Natural killer cell treated with Interleukin-12 subunit alpha and Interleukin-12 subunit beta and Interleukin-15 and Interleukin-18, amount 100 ng/mL, for 72 hours (primary cell): ENCODE measurements around the gene KLF3. TPM values are rescaled to one million over a fixed set of nuclear protein-coding genes. Genes with fewer than 3 reads are reported as not detected.
A peak's percentile ranks its signal among the peaks of the same experiment; 100 is the strongest.

Source experiments
- ATAC-seq, 2 donors: fragments of 150-1000 bp; cut with Tn5 transposase in 1 of 2; sonication (Bioruptor Pico), chemical (Tn5 transposase) in 1 of 2; 2 replicates each; pipeline ENCODE4 v1.10.0; 2021
- DNase-seq: peaks from one replicate; pipeline ENCODE4 v3.0.0; 2022; ENCODE audit warnings: low spot score
- H3K27ac Mint-ChIP-seq, 2 donors: 1 replicate in 1 of 2; 2 replicates in 1 of 2; pipeline ENCODE4 v1.8.0; 2022; ENCODE audit warnings: mixed read lengths in 2 of 2, mild to moderate bottlenecking in 1 of 2, moderate library complexity in 1 of 2
- H3K27me3 Mint-ChIP-seq, 2 donors: 1 replicate in 1 of 2; 2 replicates in 1 of 2; pipeline ENCODE4 v1.8.0; 2022; ENCODE audit warnings: mixed read lengths in 2 of 2
- H3K36me3 Mint-ChIP-seq: one replicate; pipeline ENCODE4 v1.8.0; 2022; ENCODE audit warnings: mixed read lengths
- H3K4me1 Mint-ChIP-seq, 2 donors: 1 replicate in 1 of 2; 2 replicates in 1 of 2; pipeline ENCODE4 v1.8.0; 2022; ENCODE audit warnings: low read depth in 2 of 2, mixed read lengths in 2 of 2, mild to moderate bottlenecking in 1 of 2
- H3K4me3 Mint-ChIP-seq: one replicate; pipeline ENCODE4 v1.8.0; 2022; ENCODE audit warnings: mixed read lengths
- H3K9me3 Mint-ChIP-seq: 2 replicates; pipeline ENCODE4 v1.8.0; 2022; ENCODE audit warnings: mixed read lengths
- total RNA-seq, 2 donors: library from RNA; stranded (reverse); gene quantifications; one replicate each; pipeline ENCODE4 v1.2.3, GENCODE V29; 2022

The KLF3 gene
- total RNA-seq, 2 donors from 2014 or later, result 68.6 to 68.9 TPM

- H3K9me3 Mint-ChIP-seq, result peaks cover 6% of the 10 kb centered on the region
- H3K4me1 Mint-ChIP-seq, result peaks cover 53 to 61% of the 10 kb centered on the region in 2 donors
- DNase-seq (peak; percentile 67), ATAC-seq (peak; percentile 58 to 62)
- peaks cover 14% of the 10 kb centered on the region for H3K36me3 Mint-ChIP-seq
- no peaks in the 10 kb centered on the region for H3K27me3 Mint-ChIP-seq
- H3K4me3 Mint-ChIP-seq, result peak overlapping the region; percentile 79
- peak overlapping the region; percentile 80 to 86 for H3K27ac Mint-ChIP-seq
Observed at GRCh38 chr4:38663090-38663800, 754 bp upstream of the KLF3 start.

- Mint-ChIP-seq H3K27ac (peak overlapping the region; percentile 93 to 97), H3K27me3 (no peaks in the 10 kb centered on the region), H3K9me3 (peaks cover 6% of the 10 kb centered on the region), H3K4me1 (peaks cover 49 to 57% of the 10 kb centered on the region in 2 donors), H3K36me3 (peaks cover 10% of the 10 kb centered on the region), H3K4me3 (peak overlapping the region; percentile 92)
- no peak for ATAC-seq
- DNase-seq, result no peak
Observed at GRCh38 chr4:38664706-38665401, 855 bp downstream of the KLF3 start.

GRCh38 chr4:38665551-38666411 is 1.8 kb downstream of the KLF3 start:
- ATAC-seq (no peak), DNase-seq (no peak)
- Mint-ChIP-seq H3K27me3 (no peaks in the 10 kb centered on the region), H3K9me3 (peaks cover 4% of the 10 kb centered on the region), H3K36me3 (peaks cover 10% of the 10 kb centered on the region), H3K27ac (peak overlapping the region; percentile 93 to 97), H3K4me3 (peak overlapping the region; percentile 92), H3K4me1 (peaks cover 49 to 64% of the 10 kb centered on the region in 2 donors)

- no peaks in the 10 kb centered on the region for H3K9me3 Mint-ChIP-seq
- peaks cover 5% of the 10 kb centered on the region for H3K36me3 Mint-ChIP-seq
- H3K4me1 Mint-ChIP-seq, result peaks cover 51 to 65% of the 10 kb centered on the region in 2 donors
- ATAC-seq (no peak), DNase-seq (no peak)
- H3K27me3 Mint-ChIP-seq, result no peaks in the 10 kb centered on the region
- H3K27ac Mint-ChIP-seq, result peak overlapping the region; percentile 93 to 97
- H3K4me3 Mint-ChIP-seq, result peak overlapping the region; percentile 92
Observed at GRCh38 chr4:38666766-38667084, 2.7 kb downstream of the KLF3 start.

- Mint-ChIP-seq H3K27me3 (no peaks in the 10 kb centered on the region), H3K27ac (peak overlapping the region; percentile 93 to 97), H3K36me3 (peaks cover 5% of the 10 kb centered on the region), H3K4me3 (peak overlapping the region; percentile 92), H3K9me3 (no peaks in the 10 kb centered on the region), H3K4me1 (peaks cover 51 to 65% of the 10 kb centered on the region in 2 donors)
- DNase-seq (peak; percentile 74), ATAC-seq (peak; percentile 42 to 59)
Observed at GRCh38 chr4:38667085-38667893, 3.3 kb downstream of the KLF3 start.

DNA sequence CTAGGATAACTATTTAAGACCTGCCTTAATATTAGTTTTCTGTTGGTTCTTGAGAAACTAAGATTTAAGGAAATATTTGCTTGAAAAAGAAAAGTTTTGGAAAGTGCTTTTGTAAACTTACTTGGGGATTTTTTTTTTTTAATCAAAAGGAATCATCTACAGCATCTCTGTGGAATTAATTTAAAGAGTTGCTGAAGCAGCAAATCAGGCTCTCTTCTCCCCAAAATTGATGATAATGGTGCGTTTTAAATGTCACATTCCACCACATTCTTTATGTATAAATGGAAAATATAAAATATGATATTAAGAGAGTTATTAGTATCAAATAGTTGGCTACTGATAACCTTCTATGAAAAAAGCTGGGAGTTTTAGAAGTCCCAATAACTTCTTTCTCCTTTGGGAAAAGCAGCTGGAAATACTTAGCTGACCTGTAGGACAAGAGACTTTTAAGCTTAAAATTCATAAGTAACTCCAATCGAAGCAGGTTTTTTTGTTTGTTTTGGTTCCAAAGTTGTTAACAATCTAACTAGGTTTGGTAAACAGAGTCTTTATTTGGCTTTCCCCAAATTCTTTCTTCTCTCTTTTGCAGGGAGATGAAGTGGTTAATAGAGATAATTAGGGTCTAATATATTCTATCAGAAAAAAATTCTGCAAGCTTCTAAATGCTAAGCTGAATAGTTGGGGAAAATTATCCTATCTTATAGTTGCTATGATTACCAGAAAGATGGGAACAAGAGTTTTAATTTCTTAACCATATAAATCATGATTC is 4.4 kb downstream of the KLF3 start:
- Mint-ChIP-seq H3K4me1 (peaks cover 59 to 72% of the 10 kb centered on the region in 2 donors), H3K9me3 (no peaks in the 10 kb centered on the region), H3K36me3 (peaks cover 5% of the 10 kb centered on the region), H3K27ac (peak overlapping the region; percentile 93 to 96), H3K4me3 (peak overlapping the region; percentile 74), H3K27me3 (no peaks in the 10 kb centered on the region)
- DNase-seq (no peak), ATAC-seq (no peak)

- Mint-ChIP-seq H3K36me3 (peaks cover 5% of the 10 kb centered on the region), H3K4me1 (peaks cover 67 to 80% of the 10 kb centered on the region in 2 donors), H3K27ac (peak overlapping the region; percentile 93 to 96), H3K4me3 (peak overlapping the region; percentile 74), H3K27me3 (no peaks in the 10 kb centered on the region), H3K9me3 (no peaks in the 10 kb centered on the region)
- ATAC-seq (no peak), DNase-seq (no peak)
Observed at GRCh38 chr4:38669208-38669607, 5.2 kb downstream of the KLF3 start.

DNA sequence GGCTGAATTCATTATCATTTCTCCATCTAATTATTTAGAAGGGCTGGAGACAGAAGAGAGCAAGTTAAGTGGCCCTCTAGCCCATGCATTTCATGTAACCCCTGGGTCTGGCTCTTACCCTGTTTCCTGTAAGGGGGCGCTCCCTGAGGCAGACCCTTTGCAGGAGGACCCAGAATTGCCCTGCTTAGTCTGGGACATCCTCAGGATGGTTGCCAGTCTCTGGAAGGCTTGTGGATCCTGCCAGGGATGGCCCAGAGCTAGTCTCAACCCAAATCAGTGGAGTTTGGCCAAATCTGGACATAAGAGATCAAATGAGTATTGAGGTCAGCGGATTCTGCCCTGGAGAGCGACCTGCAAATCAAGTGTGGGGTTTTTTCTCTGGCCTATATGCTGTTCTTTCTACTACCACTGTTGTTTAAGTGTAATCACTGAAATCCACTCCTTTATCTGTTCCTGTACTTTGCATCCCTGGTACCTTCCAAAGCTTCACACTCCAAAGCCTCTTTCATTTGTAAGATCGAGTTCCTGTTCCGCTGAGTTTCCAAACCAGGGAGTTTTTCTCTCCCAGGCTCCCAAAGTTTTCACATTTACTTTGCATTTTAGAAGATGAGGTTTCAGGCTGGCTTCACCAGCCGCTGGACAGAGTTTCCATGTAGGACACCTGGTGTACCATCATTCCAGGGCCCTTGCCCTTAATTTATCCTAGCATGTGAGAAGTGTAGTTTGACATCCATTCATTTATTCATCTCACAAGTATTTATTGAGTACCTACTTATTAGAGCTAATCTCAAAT is 6.3 kb downstream of the KLF3 start:
- peak overlapping the region; percentile 93 to 96 for H3K27ac Mint-ChIP-seq
- H3K4me1 Mint-ChIP-seq, result peaks cover 74 to 87% of the 10 kb centered on the region in 2 donors
- H3K36me3 Mint-ChIP-seq, result peaks cover 5% of the 10 kb centered on the region
- DNase-seq, result no peak
- no peak for ATAC-seq
- H3K4me3 Mint-ChIP-seq, result peak overlapping the region; percentile 81
- no peaks in the 10 kb centered on the region for H3K9me3 Mint-ChIP-seq
- no peaks in the 10 kb centered on the region for H3K27me3 Mint-ChIP-seq

- DNase-seq, result no peak
- H3K4me3 Mint-ChIP-seq, result peak overlapping the region; percentile 81
- H3K9me3 Mint-ChIP-seq, result no peaks in the 10 kb centered on the region
- H3K4me1 Mint-ChIP-seq, result peaks cover 76 to 86% of the 10 kb centered on the region in 2 donors
- peak overlapping the region; percentile 93 to 96 for H3K27ac Mint-ChIP-seq
- H3K36me3 Mint-ChIP-seq, result peaks cover 5% of the 10 kb centered on the region
- no peak for ATAC-seq
- no peaks in the 10 kb centered on the region for H3K27me3 Mint-ChIP-seq
Observed at GRCh38 chr4:38670939-38671591, 7.1 kb downstream of the KLF3 start.

DNA sequence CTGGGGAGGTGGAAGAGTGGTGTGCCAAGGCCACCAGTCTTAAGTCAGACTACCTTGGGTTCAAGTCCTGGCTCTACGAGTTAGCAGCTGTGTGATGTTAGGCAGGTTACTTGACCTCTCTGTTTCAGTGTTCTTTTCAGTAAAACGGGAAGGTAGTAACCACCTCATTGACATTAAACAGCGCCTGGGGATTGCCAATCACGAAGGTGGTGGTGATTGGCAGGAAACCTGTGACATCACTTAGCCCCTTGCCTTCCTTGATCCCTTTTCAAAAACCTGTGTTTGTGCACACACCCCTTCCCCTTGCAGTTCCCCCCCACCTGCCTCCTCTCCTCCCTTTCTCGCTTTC is 7.6 kb downstream of the KLF3 start:
- Mint-ChIP-seq H3K4me1 (peaks cover 75 to 81% of the 10 kb centered on the region in 2 donors), H3K4me3 (peak overlapping the region; percentile 81), H3K27me3 (no peaks in the 10 kb centered on the region), H3K36me3 (peaks cover 5% of the 10 kb centered on the region), H3K9me3 (no peaks in the 10 kb centered on the region), H3K27ac (peak overlapping the region; percentile 93 to 96)
- ATAC-seq, result no peak
- no peak for DNase-seq

GRCh38 chr4:38672074-38672396 is 8.0 kb downstream of the KLF3 start:
- no peaks in the 10 kb centered on the region for H3K27me3 Mint-ChIP-seq
- peaks cover 5% of the 10 kb centered on the region for H3K36me3 Mint-ChIP-seq
- H3K4me3 Mint-ChIP-seq, result peak overlapping the region; percentile 81
- DNase-seq (no peak), ATAC-seq (no peak)
- peaks cover 75 to 76% of the 10 kb centered on the region in 2 donors for H3K4me1 Mint-ChIP-seq
- peak overlapping the region; percentile 93 to 96 for H3K27ac Mint-ChIP-seq
- no peaks in the 10 kb centered on the region for H3K9me3 Mint-ChIP-seq
